DMS53 treated with DMSO at 0.1 percent for 48 hours (cell line): ENCODE results near the gene RELN.
"Not testable (repeated sequence)": the region's sequence is repeated elsewhere in the genome, so short reads cannot be mapped to it uniquely, and the experiment has no call there.

Experiments used
- DNase-seq: peaks from one replicate; lab custom pipeline; 2025; ENCODE audit not compliant: unreplicated experiment; lab: John Stamatoyannopoulos, UW

RELN gene

DNA sequence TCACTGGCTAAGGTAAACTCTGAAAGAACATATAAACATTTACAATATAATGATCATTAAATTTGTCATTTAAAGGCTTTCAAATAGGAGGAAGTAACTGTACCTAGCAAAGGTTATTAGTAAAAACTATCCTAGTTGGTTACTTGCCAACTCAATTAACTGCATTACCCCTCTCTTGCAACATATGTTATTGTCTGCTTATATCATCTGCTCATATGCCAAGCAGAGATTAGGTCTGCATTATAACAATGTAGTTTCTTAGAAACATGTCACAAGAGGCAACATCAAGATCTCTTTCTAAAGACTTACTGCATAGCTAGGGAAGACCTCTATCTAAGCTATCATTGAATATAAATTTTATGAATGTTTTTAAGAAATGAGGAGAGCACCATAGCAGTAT is 132.5 kb downstream of the RELN start:
- no peak for DNase-seq

DNA sequence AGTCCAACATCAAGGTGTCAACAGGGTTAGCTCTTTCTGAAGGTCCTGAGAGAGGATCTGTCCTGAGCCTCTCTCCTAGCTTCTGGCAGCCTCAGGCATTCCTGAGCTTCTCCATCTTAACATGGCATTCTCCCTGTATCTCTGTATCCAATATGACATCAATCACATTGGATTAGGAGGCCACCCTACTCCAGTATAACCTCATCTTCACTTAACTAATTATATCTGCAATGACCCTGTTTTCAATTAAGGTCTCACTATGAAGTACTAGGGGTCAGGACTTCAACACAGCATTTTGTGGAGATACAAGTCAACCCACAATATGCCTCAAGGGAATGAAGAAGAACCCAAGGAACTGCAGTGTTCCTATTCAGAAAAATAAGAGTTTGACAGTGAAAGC is 133.8 kb downstream of the RELN start:
- no peak for DNase-seq

DNA sequence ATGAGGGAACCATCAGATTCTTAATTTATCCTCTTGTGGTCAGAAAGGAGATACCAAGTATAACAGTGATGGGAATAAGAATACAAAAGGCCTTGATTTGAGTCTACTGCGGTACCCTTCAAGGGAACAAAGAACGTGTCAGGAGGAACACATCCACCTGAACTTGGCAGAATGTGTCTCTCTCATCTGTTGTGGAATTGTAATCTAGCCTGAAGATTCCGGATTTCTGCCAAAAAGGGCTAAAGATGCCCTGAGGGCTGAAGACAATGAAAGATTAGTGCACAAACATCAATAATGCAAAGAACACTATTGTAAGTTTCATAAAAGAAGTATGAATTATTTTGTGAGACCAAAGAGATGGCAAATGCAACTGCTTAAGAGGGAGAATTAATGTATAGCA is 134.8 kb downstream of the RELN start:
- no peak for DNase-seq

DNA sequence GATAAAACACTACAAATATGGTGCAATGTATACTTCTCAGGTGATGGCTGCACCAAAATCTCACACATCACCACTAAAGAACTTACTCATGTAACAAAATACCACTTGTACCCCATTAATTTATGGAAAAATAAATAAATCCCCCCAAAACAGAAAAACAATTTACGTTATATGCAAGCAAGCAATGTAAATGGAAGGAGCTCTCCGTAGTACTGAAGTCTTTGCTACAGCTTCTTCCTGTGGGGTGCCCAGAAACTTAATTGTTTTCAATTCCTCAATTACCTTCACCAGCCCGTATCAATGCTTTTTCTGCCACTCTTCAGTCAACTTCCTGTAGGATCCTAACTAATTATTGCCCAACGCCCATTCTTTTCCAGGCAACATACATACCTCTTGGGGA is 138.1 kb downstream of the RELN start:
- DNase-seq = no peak

DNA sequence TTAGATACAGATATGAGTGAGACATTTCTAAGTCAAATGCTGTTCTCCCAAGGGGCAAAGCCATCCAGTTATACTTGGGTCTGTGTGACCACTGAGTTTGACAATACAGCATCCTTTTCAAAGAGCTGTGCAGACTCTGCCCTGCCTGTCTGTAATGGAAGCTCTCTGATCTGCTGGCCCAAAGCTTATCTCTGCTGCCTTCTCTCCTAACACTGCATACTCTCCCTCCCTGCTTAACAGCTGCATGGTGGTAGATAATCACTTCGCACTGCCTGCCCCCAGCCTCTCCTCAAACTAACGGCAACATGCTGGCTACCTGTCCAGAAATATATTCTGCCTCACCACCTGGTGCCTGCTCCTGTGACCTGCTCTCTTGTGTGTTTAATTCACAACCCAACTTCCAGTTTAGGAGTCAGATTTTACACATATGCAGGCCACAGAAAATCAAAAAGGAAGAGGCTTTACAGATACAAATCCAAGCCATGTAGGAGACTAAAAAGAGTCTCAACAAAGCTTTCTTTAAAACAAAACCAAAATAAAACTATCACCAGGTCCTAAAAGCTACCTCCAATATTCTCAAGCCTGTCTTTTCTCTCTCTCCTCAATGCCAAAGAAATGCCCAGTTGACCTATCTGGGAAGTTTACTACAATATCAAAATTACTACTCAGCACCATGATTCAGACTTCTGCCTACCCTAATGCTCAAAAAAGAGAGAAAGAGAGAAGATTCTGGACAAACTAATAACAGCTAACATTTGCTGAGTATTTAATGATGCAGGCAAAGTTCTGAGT is 145.6 kb downstream of the RELN start:
- DNase-seq = no peak

DNA sequence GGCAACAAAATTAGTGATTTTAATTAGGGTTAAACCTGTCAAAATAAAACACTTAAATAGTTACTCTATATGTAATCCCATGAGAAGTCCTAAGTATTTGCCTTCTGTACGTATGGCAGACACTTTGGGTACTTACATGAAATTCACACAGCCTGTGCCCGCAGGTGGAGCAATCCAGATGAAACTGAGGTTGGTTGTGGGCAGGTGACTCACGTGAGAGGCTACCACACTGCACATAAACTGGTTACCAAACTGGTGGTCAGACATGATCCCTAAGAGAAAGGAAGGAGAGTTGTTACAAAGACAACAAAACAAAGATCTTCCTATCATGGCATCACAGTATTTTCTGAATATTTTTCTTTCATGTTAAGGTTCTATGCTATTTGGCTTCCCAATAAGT is 156.1 kb downstream of the RELN start:
- no peak for DNase-seq

DNA sequence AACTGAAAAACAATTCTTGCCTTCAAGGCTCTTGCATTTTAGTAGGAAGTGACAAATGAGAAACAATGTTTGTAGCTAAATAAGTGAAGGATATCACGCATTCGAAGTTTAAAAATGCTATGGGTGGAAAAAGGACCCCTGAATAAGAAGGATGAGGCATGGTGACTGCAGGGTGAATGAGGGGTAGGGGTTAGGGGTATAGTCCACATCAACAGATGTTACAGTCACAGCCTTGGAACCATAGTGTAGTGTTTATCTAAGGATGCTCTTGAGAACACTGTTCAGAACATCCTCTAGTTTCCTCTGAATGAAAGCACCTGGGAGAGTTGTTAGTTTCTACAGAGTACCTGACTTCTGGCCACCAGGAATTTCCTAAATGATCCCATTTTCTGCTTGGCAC is 157.0 kb downstream of the RELN start:
- no peak for DNase-seq

DNA sequence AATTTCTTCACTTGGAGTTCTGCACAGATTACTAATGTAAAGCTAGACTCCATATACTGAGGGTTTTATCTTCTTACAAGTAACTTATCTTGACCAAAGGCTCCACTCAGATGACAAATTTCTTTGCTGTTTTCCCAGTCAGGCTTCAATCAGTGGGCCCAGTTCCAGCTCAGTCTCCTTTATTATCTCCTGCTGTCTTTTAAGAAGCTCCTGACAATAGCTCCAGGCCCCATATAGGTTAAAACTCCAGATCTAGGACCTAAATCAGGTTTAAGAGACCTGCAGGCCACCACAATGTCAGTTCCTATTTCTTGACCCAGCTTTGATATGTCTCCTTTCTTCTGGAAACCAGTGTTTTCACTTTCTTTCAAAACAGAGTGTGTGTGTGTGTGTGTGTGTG is 165.2 kb downstream of the RELN start:
- no peak for DNase-seq

DNA sequence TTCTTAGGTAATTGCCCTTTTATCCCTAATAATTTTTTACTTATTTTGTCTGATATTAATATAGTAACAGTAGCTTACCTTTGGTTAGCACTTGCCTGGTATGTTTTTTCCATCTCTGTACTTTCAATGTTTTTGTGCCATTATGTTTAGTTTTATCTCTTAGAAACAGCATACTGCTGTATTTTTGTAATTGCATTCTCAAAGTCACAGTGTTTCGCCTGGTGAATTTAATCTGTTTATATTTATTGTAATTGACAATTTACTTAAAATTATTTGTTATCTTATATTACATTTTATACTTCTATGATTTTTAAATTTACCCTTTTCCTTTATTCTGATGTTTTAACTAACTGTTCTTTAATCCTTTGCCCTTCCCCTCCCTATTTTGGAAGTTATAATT is 166.4 kb downstream of the RELN start:
- DNase-seq = no peak

DNA sequence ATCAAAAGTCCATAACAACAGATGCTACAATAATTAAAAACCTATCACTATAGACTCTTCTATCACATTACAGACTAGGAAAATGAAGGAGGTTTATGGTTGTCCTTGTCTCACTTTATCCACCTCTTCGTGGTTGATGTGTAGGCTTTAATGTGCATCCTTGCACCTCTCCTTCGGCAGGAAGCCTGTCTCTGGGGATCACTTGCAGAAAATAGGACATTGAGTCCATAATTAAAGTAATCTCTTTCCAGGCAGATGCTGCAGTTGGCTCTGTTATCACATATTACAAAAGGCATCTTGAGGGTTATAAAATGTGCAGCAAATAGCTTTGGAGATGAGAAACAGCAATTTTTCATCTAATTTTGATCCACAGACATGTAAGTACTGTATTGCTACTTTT is 168.4 kb downstream of the RELN start:
- no peak for DNase-seq

DNA sequence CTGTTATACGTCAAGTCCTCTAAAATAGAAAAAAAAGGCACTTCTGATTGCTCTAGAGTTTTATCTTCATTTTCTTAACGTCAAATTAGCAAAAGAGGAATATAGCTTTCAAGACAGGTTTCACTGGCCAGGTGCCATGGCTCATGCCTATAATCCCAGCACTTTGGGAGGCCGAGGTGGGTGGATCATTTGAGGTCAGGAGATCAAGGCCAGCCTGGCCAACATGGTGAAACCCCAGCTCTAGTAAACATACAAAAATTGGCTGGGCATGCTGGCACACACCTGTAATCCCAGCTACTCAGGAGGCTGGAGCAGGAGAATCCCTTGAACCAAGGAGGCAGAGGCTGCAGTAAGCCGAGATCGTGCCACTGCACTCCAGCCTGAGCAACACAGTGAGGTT is 173.5 kb downstream of the RELN start:
- not testable (repeated sequence) for DNase-seq

DNA sequence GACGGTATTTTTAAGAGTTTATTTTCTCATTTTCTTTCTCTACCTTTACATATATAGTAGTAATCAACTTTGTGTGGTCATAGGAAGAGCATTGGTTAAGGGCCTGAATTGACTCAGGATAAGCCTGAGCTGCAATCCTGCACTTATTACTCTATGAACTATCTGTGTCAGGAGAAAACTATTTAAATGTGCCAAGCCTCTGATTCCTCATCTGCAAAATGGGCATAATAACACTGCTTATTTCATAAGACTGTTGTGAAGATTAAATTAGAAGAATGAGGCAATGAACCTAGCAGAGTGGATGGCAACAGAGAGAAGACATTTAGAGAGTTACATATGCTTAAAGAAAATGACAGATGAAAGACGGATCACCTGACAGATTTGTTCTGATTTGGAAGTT is 175.5 kb downstream of the RELN start:
- no peak for DNase-seq

DNA sequence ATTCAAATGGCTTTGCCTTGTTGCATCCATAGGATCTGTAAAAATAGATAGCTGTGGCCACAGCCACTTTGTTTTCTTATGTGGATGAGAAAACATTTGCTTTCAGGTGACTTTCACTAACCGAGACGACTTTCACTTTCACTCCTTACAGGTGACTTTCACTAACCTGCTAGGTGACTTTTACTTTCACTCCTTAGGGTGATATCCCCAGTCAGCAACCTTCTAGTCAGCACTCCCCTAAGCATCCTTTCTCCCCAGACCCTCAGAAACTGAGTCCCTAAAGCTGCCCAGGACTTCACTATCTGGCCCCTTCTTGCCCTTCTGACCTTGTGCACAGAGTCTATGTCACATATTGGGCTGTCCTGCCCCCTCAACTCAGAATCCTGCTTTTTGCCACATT is 177.5 kb downstream of the RELN start:
- DNase-seq = peak; percentile 85

DNA sequence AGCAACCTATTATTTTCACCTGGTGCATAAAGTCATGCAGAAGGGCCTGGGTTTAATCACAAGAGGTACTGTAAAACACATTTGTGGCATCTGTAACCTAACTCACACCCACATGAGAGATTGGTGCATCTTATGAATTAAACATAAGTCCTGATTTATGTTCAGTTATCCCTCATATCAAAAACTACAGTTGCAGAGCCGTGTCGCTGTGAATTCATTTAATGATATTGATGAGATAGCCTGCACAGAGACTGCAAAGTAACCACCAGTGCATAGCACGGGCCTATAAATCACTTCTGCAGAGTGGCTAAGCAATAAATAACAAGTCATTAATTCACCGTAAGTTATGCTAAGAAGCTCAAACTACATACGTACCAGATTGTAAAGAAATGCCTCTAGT is 178.2 kb downstream of the RELN start:
- no peak for DNase-seq

DNA sequence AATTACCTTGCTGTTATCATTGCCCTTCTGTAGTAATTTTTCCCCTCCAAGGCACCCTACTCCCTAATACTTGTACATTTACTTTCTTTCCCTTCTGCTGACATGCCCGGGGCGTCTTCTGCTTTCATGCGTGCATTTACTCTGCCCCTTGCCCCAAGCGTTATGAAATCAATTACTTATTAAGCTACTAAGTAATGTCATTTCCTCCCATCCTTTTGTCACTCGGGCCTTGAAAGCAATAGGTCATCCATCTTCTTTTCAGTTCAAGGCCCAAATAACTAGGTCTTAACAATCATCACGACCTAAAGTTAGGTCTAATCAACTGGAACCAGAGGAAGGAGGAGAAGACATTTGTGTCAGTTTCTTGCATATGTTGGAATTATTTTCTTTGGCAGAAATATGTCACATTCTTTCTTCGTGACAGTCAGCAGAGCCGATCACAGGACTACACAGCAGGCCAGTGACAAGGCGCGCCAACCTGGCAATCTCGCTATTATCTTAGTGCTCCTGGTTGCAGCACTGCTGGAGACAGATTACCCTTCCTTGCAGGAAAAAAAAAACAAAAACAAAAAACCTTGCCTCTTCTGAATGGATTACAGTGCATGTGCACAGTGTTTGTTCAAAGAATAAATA is 179.2 kb downstream of the RELN start:
- no peak for DNase-seq

DNA sequence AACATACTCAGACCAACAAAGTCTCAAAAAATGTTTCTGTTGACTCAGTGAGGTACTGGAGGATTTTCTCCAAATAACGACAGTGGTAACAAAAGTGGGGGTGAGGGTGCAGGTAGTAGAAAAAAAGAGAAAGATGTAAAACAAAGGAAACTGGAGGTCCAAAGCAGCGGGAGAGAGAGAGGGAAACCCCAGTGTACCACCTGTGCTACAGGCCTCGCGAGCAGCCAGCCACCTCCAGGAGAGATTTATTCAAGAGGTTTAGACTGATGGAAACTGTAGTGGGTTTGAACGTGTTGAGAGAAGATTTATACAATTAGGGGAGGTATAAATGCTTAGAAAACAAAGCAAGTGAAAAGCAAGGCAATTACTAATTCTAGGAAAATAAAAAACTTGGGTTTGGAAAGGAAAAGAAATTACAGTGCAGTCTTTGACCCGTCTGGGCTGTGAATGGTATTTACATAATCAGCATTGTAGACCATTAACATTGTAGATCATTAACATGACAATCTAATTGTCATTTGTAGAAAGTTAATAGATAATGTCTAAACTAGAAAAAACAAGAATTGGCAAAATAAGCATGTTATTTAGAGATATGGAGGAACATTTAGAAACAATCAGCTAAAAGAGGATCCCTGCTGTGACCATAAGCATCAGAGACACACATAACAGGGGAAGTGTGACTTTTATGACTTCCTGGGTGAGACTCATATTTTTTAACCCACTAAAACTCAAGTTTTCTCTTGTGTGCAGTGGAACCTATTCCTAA is 180.0 kb downstream of the RELN start:
- DNase-seq = no peak

DNA sequence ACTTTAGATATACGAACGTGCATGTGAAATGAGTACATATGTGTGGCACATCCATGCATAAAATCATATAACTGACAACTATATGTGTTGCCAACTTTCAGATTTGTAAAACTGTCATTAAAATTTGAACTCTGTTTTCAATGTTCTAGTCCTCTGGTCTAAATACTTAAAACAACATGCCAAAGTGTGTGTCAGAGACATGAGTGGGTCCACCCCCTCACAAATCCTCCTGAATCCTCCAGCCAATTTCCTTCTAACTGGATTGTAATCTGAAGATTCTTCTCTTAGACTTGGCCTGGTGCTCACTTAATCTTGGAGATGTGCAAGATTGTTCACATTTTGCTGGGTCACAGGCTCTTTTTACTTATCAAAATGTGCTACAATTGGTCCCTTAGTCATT is 184.1 kb downstream of the RELN start:
- DNase-seq = no peak

DNA sequence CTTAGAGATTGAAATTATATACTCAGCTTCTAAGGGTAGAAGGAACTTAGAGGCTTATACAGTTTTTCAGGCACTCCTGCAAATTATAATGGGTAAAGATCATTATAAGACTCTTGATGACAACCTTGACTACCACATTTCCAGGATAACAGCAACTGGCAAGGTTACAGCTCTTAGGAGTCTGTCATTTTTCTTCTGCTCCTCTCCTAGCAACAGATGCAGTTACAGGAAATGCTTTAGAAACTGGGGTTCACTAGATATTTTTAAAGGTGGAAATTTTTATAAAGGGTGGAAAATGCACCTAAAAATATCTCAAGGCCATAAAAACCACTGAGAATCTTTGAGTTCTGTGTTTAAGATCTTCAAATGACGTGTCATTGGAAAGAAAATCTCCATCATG is 185.8 kb downstream of the RELN start:
- no peak for DNase-seq

DNA sequence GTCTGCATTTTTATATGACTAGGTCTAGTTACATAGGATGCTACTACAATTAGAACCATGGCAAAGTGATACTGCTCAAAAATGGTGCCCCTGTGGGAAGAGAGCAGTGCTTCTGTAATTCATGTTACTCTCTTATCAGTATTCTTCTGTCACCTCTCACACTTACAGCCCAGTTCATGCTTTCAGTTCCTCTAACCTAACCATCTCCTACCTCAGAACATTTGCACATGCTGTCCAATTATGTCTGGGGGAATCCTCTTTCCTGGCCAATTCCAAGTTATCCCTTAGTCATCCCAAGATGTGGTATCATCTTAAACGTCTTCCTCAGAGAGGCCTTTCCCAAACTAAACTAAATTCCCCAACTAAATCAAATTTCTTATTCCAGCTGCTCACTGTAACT is 190.2 kb downstream of the RELN start:
- DNase-seq = no peak

DNA sequence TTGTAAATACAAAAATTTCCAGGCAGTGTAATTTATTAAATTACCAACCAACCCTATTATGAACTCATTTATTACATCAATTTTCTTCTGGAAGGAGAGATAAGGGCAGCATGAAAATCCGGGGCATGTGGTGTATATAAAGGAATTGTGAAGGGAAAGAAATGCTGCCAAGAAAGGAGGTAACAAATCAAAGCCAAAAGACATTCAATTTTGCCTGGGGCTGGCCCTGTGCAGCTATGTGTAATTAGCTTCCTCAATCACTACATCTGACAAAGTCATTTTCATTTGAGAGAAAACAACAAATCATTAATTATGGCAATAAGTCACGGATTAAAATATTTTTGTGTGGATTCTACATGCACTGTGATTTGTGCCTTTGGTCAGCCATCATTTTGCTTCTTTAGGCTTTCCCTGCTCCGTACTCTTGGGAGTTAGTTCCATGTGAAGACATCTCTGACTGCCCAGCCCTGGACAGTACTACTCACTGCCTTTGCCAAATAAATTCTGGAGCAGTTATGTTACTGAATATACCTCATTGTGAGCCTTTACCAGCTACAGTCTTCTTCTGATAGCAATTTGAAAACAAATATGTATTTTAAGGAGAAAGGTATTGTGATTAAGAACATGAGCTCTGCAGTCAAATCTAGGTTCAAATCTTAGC is 191.7 kb downstream of the RELN start:
- DNase-seq = no peak

DNA sequence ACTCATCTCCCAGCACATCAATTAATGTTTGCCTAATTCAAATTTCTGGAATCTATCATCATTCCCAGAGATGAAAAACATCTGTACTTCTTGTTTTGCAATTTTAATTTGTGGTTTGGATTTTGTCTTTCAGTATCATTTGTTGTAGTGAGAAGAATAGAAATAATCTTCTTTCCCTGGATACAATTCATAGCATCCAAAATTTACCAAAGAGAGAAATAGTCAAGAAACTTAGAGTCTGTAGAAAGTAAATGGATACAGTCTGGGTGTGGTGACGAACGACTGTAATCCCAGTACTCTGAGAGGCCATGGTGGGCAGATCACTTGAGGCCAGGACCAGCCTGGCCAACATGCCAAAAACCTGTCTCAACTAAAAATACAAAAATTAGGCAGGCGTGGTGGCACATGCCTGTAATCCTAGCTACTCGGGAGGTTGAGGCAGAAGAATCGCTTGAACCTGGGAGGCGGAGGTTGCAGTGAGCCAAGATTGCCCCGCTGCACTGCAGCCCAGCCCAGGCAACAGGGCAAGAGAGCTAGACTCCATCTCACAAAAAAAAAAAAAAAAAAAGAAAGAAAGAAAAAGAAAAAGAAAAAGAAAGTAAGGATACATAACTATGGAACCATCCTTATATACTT is 193.0 kb downstream of the RELN start:
- DNase-seq = no peak
